ENCODE measurements around the gene PDZD2.
"Not testable (repeated sequence)": the region's sequence is repeated elsewhere in the genome, so short reads cannot be mapped to it uniquely, and the experiment has no call there.

Gene PDZD2

DNA sequence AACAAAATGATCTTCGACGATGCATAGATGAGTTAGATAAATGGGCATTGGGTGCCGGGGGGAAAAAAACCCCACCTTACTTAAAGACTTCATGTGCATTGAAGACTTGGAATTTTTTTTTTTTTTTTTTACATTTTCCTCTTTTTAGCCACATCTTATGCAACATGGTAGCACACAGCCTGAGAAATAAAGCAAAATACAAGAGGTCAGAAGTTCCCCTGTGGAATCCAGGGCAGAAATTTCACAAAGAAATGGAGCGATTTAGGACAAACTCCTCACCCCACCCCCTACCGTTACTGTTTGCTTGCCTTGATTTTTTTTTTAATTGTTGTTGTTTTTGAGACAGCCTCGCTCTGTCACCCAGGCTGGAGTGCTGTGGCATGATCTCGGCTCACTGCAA, 382.0 kb downstream of the PDZD2 start:
- no peak for DNase-seq

- no peak for DNase-seq
These were observed 382.8 kb downstream of the PDZD2 start for GRCh38 chr5:32021771-32022170.

- no peak for DNase-seq
These were observed 383.7 kb downstream of the PDZD2 start for GRCh38 chr5:32022638-32023037.

- DNase-seq = no peak
These were observed 384.9 kb downstream of the PDZD2 start for GRCh38 chr5:32023816-32024215.

DNA sequence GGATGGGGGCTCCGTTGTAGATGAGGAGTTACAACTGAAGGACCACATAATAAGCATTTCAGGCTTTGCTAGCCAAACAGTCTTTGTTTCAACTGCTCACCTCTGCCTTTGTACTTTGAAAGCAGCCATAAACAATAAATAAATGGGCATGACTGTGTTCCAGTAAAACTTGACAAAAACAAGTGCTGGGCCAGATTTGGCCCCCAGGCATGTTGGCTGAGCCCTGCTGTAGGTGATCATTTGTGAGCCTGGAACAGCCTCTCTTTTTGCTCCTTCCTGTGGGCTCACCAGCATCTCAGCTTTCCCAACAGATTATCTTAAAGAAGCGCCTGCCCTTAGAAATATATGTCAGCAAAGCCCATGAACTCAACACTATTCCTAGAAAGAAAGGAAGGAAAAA, 385.8 kb downstream of the PDZD2 start:
- DNase-seq = no peak

- no peak for DNase-seq
These were observed 388.3 kb downstream of the PDZD2 start for GRCh38 chr5:32027093-32027716.

DNA sequence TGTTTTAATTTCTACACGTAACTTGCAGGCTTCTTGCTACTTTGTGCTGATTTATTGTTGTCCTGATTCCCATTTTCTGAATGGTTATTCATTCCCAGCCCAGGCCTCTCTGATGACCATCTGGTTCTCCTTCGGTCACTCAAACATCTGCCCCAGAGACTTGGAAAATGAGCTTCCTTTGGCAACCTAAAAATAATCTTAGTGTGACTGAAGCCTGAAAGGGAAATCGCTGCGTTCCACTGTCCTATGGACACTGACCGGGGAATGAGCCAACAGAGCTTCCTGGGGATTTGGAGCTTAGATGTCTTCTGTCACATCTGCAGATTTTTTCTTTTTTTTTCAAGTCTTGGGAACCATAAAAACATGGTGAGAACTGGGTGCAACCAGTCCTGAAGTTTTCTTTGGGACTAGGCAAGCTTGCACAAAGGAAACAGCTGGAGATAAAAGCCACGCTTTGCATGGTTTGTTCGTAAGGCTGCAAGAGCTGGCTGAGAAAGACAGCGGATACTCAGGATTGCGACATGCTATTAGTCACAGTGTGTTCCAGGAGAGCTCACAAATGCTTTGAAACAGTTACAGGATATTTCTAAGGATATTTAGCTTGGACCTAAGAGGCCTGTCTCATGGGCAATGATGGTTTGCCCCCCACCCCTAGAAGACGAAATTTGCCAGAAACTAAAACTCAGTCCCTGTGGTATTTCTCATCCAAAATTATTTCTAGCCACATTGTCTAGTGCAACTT, 389.0 kb downstream of the PDZD2 start:
- no peak for DNase-seq

DNA sequence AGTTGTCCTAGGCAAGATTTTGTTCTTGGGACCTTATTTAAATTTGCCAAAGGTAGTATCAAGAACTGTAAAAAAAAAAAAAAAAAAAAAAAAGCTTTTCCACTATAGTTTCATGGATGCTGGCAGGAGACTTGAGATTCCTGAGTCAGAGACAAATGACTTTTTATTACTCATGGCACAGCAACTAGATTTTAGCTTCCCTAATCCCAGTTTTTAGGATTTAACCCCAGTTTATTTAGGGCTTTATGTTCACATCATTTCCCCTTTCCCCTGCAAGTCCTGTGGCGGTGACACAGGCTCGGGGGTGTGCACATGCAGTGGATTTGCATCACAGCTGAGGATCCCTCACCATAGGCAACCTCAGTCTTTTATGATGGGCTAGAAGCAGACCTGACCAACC, 390.3 kb downstream of the PDZD2 start:
- no peak for DNase-seq

DNA sequence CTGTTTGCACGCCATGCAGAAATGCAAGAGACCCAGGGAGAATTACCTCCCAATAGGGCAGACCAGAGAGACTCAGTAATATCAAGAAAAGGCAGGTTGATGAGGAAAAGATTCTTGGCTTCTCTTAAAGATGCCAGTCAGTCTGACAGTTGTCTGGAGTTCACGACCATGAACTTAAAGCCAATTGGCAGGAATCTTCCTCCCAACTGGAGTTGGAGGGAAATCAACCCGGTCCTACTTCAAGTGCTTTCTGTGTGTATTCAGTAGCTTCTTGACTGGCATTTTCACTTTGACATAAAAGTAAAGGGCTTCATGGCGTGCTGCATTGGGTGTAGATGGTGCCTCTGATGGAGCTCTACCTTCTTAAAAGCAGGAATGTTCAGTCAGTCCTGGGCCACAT, 390.9 kb downstream of the PDZD2 start:
- no peak for DNase-seq

DNA sequence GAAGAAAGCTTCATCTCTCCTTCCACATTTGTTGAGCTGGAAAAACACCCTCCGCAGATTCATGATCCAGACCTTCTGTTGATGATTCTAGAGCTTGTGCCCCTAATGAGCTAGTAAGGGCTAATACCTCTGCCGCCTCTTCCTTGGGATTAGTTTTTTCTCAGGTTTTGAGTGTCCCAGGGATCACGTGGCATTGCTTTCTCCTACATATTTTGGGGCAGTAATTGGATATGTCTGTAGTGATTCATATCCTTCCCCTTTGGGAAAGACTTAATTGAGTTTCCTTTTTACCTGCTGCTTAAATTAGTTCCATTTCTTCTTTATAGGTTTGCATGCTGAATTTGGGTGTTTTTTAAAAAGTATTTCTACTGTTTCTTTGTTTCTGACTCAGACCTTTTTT, 391.3 kb downstream of the PDZD2 start:
- DNase-seq = no peak

DNA sequence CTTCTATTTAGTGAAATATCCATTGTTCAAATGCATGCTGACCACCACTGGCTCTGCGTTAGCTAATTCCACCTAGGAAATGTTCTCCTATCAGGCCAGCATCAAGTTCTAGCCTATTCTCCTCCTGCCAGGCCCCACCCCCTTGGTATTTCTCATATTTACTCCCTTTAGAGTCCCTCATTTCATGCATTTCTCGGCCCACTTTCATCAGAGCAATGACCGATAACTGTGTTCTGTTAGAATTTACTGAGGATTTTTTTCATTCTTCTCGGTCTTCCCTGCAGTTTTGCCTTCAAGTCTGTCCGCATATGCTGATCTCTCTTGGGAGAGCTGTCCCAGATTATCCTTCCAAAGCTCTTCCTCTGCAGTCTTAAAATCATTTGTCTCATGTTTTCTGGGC, 391.8 kb downstream of the PDZD2 start:
- no peak for DNase-seq

DNA sequence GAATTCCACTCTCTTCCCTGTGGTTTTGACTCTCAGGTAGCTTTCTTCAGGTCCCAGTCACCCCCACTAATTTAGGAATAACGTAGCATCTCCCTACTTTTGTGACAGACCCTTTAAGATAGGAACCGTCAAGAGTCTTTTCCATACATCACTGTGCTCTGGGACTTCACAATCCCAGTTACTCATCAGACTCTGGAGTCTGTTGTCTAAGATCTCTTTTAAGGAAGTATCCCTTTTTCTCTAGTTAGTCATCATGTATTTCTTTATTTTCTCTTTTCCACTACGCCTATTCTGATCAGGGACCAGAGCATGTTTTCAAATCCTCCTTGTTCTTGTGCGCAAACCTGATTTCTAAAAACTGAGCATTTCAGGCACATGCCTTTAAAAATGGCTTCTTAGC, 392.2 kb downstream of the PDZD2 start:
- DNase-seq = no peak

GRCh38 chr5:32038523-32038922, 399.6 kb downstream of the PDZD2 start:
- no peak for DNase-seq

- not testable (repeated sequence) for DNase-seq
These were observed 400.2 kb downstream of the PDZD2 start for GRCh38 chr5:32039133-32039532.

GRCh38 chr5:32039601-32040000, 400.7 kb downstream of the PDZD2 start:
- not testable (repeated sequence) for DNase-seq

DNA sequence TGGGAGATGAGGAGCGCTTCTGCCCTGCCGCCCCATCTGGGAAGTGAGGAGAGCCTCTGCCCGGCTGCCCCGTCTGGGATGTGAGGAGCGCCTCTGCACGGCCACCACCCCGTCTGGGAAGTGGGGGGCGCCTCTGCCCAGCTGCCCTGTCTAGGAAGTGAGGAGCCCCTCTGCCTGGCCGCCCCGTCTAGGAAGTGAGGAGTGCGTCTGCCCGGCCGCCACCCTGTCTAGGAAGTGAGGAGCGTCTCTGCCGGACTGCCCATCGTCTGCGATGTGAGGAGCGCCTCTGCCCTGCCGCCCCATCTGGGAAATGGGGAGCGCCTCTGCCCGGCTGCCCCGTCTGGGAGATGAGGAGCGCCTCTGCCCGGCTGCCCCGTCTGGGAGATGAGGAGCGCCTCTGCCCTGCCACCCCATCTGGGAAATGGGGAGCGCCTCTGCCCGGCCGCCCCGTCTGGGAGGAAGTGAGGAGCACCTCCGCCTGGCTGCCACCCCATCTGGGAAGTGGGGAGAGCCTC, 401.3 kb downstream of the PDZD2 start:
- not testable (repeated sequence) for DNase-seq

GRCh38 chr5:32042551-32042961, 403.6 kb downstream of the PDZD2 start:
- no peak for DNase-seq

DNA sequence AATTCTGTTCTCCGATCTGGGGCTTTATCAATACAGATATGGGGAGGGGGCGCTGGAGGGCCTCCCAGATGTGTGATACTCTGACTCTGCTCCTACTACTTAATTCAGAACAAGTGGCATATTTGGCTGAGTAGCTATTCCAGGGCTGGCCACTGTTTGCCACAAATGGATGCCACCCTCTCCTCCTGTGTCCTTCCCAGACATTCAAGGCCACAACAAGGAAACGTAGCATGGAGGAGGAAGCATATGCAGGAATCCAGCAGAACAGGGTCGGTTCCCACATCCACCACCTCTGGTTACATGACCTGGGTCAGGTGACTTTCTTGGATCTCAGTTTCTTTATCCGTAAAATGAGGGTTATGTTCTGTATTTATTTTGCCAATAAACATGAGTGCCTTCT, 404.2 kb downstream of the PDZD2 start:
- no peak for DNase-seq

GRCh38 chr5:32044434-32044833, 405.5 kb downstream of the PDZD2 start:
- DNase-seq = no peak

DNA sequence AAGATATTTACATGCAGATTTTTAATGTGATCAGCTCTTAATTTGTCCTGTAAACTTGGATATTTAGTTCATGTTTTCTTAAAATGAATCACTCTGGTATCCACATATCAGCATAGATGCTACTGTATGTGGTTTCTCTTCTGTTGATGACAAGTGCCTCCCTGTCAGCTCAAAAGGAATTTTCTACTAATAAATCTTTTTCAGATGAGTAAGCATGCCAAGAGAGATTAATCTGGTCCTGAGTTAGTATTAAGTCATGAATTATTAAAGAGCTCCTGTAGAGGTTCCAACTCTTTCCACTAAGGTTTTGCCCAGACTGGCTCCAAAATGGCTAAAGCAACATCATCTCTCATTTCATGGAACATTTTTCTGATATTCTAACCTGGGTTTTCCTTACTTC, 406.0 kb downstream of the PDZD2 start:
- DNase-seq = no peak

DNA sequence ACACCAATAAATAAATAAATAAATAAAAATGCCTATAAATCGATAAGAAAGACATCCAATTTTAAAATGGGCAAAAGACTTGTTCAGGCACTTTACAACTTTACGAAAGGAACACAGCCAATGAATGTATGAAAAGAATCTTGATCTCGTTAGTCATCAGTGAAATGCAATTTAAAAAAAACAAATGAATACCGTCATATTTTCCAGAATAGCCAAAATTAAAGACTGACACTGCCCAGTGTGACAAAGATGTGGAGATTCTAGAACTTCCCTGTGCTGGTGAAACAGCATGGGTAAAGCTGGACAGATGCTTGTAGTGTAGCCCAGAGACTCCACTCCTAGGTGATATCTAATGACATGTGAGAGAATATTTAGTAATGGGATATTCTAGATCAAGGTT, 408.1 kb downstream of the PDZD2 start:
- DNase-seq = no peak

DNA sequence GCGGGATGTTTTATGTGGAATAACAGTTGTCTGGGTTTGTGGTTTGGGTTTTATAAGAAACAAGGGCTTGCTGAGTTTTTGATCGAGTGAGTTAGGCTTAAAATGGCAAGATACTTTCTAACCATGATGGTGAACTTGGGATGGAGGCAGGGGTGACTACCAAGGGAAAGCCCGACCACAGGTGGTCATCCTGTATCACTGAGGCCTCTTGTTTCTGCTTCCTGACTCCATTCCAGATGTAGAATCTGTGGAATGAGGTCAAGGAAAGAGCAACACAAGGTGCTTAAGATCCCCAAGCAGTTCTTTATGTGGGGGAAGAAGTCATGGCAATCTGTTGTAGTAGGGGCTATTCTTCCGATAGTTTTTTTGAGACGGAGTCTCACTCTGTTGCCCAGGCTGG, 412.9 kb downstream of the PDZD2 start:
- DNase-seq = no peak

DNA sequence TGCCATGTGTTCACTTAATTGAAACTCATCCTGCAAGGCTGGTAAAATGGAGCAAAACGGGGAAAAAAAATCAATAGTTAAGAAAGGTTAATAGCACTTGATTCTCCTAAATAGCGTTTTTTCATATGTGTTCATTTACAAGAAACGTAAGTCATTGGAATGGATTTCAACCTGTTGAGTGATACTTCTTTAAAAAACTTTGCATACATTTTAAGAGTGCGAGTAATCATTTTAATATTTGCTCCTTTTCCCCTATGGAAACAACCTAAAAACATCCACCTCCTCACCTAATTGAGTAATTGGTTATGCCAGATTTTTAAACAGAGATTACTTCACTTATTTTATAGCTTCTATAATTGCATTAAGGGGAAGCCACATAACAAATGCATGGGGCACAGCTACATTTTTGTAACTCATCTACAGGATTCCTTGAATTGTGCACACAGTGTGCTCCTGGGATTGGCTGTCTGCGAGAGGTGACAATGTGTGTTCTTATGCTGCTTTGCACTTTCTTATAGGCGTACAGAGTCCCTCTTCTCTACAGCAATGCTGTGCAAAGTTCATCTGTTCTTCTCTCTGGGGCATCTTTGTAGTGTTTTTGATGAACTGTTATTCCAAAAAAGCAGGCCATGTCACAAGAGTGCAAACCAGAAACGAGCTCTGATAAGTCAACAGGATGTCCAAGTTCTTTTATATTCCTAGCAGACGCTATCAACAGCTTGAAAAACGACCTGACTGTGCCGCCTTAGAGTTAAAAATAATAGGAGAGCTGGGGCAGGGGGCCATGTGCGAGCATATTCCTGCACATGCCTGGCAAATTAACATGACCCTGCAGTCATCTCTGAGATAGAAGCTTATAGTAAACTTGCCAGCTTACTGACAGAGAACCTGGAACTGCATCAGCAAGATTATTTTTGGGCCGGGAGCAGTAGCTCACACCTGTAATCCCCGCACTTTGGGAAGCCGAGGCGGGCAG, 417.2 kb downstream of the PDZD2 start:
- no peak for DNase-seq
